Panc1 (cell line): ENCODE measurements around the gene CCDC167. TPM values are rescaled to one million over a fixed set of nuclear protein-coding genes. Genes with fewer than 3 reads are reported as not detected.

Experiments
- ATAC-seq: fragments of 200-7000 bp; cut with Tn5 transposase; 2 replicates; pipeline ENCODE4 v1.9.1; 2020; ENCODE audit warnings: mild to moderate bottlenecking, moderate library complexity
- BruUV-seq: library from RNA; stranded (reverse); fragments of 400-500 nt; replicated peaks from 2 replicates; lab custom pipeline; 2021; lab: Mats Ljungman, UMichigan
- CTCF ChIA-PET: fragments of 300-600 bp; sonication (Branson Sonifier 250); formaldehyde crosslinking; loops from one replicate; lab custom pipeline; 2022; ENCODE audit warnings: antibody characterized with exemption; lab: Charles Lee
- POLR2A ChIA-PET: fragments of 300-600 bp; sonication (Branson Sonifier 250); formaldehyde crosslinking; loops from one replicate; lab custom pipeline; 2022; ENCODE audit warnings: antibody characterized with exemption; lab: Charles Lee
- DNase-seq: peaks from one replicate; pipeline ENCODE4 v3.0.0-alpha.2; 2010; ENCODE audit warnings: low read depth, low spot score
- H3K27ac ChIP-seq: 2 replicates; pipeline ENCODE4 v1.5.1; 2011; ENCODE audit warnings: mild to moderate bottlenecking, low read length, inconsistent platforms
- H3K27me3 ChIP-seq: fragments of 200-500 bp; sonication (Bioruptor generic); 2 replicates; pipeline ENCODE4 v1.6.0; 2014; ENCODE audit warnings: low read length, inconsistent platforms; ENCODE audit not compliant: control insufficient read depth, insufficient read depth
- H3K36me3 ChIP-seq: fragments of 200-500 bp; sonication (Bioruptor generic); 2 replicates; pipeline ENCODE4 v1.5.1; 2014; ENCODE audit warnings: inconsistent platforms, mild to moderate bottlenecking, low read length, moderate library complexity; ENCODE audit not compliant: control insufficient read depth, insufficient read depth
- H3K4me1 ChIP-seq: 2 replicates; pipeline ENCODE4 v1.5.1; 2011; ENCODE audit warnings: inconsistent platforms, mild to moderate bottlenecking, low read length, moderate library complexity; ENCODE audit not compliant: control insufficient read depth, insufficient read depth
- H3K4me3 ChIP-seq, 2 experiments: 2 replicates each; pipeline ENCODE4 v1.5.1; 2011 to 2012; ENCODE audit warnings: low read depth in 2 of 2, low read length in 2 of 2, mild to moderate bottlenecking in 2 of 2, inconsistent platforms in 1 of 2, moderate library complexity in 1 of 2
- H3K9me3 ChIP-seq: fragments of 200-500 bp; sonication (Bioruptor generic); 2 replicates; pipeline ENCODE4 v1.5.1; 2014; ENCODE audit warnings: low read depth, mild to moderate bottlenecking, inconsistent platforms, low read length, moderate library complexity; ENCODE audit not compliant: control insufficient read depth, insufficient read depth
- POLR2AphosphoS5 ChIP-seq: IDR thresholded peaks from 2 replicates; pipeline ENCODE4 v1.6.1; 2012; ENCODE audit warnings: mild to moderate bottlenecking, low read depth, low read length, moderate library complexity
- REST ChIP-seq, 2 experiments: IDR thresholded peaks; 2 replicates each; pipeline ENCODE4 v1.6.1; 2011 to 2012; ENCODE audit warnings: low read depth in 2 of 2, control low read depth in 1 of 2, low read length in 1 of 2, mild to moderate bottlenecking in 1 of 2, moderate library complexity in 1 of 2; ENCODE audit not compliant: insufficient read depth in 1 of 2
- SIN3A ChIP-seq: IDR thresholded peaks from 2 replicates; pipeline ENCODE4 v1.6.1; 2012; ENCODE audit warnings: low read depth, mild to moderate bottlenecking, low read length, moderate library complexity, borderline replicate concordance; ENCODE audit not compliant: insufficient read depth
- in situ Hi-C: cut with HindIII; loops from 2 replicates; pipeline ENCODE4 v1.10.0; 2016; ENCODE audit warnings: low sequenced_read_pairs, low pct_unique_long_range_greater_than_20kb
- intact Hi-C: fragments of 100-400 bp; cut with micrococcal nuclease; formaldehyde crosslinking; loops from one replicate; pipeline ENCODE4 v1.10.0; 2022; ENCODE audit not compliant: unreplicated experiment
- total RNA-seq: library from RNA; stranded (reverse); gene quantifications from one replicate; pipeline ENCODE4 v1.2.1, GENCODE V29; 2021; ENCODE audit not compliant: unreplicated experiment
- TF ChIP-seq, protein P1 (sequence below): fragments of 450-650 bp; IDR thresholded peaks from 2 replicates; pipeline ENCODE4 v1.5.1; 2017; ENCODE audit warnings: mild to moderate bottlenecking

CCDC167 gene
- total RNA-seq, 1 experiment from 2014 or later: 57.6 TPM

GRCh38 chr6:37534893-37535292, 35.2 kb upstream of the CCDC167 start:
- in situ Hi-C loops (no loop called here), intact Hi-C loops (no loop called here)
- Histone ChIP-seq H3K4me1 (peaks cover 26% of the 10 kb centered on the region), H3K9me3 (no peaks in the 10 kb centered on the region), H3K27ac (no peak overlapping the region; the same call in 1 of the 2 replicates), H3K27me3 (no peaks in the 10 kb centered on the region), H3K36me3 (no peaks in the 10 kb centered on the region), H3K4me3 (no peak overlapping the region)
- TF ChIP-seq, protein P1, sequence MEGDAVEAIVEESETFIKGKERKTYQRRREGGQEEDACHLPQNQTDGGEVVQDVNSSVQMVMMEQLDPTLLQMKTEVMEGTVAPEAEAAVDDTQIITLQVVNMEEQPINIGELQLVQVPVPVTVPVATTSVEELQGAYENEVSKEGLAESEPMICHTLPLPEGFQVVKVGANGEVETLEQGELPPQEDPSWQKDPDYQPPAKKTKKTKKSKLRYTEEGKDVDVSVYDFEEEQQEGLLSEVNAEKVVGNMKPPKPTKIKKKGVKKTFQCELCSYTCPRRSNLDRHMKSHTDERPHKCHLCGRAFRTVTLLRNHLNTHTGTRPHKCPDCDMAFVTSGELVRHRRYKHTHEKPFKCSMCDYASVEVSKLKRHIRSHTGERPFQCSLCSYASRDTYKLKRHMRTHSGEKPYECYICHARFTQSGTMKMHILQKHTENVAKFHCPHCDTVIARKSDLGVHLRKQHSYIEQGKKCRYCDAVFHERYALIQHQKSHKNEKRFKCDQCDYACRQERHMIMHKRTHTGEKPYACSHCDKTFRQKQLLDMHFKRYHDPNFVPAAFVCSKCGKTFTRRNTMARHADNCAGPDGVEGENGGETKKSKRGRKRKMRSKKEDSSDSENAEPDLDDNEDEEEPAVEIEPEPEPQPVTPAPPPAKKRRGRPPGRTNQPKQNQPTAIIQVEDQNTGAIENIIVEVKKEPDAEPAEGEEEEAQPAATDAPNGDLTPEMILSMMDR: no peak
- no TSS peak for BruUV-seq
- ChIA-PET CTCF (no interaction called here), POLR2A (no interaction called here)
- ATAC-seq (no peak), DNase-seq (no peak)

- H3K4me1 ChIP-seq: peaks cover 20% of the 10 kb centered on the region
- no TSS peak for BruUV-seq
- intact Hi-C loops: no loop called here
- DNase-seq: no peak
- no peaks in the 10 kb centered on the region for H3K9me3 ChIP-seq
- ChIA-PET CTCF (no interaction called here), POLR2A (no interaction called here)
- H3K27ac ChIP-seq: no peak overlapping the region
- no peak for ATAC-seq
- no peak for TF ChIP-seq POLR2AphosphoS5
- no peak for TF ChIP-seq REST (IDR thresholded peaks at IDR 0.05; ENCODE audit: insufficient read depth in 1 of 2, low read depth in 2 of 2, low read length in 1 of 2)
- TF ChIP-seq, protein P1: no peak
- no peak for TF ChIP-seq SIN3A
- in situ Hi-C loops: no loop called here
- no peaks in the 10 kb centered on the region for H3K36me3 ChIP-seq
- no peaks in the 10 kb centered on the region for H3K27me3 ChIP-seq
- no peak overlapping the region for H3K4me3 ChIP-seq
Observed at GRCh38 chr6:37532122-37532521, 32.4 kb upstream of the CCDC167 start.
